GM21576 (cell line): ENCODE data around the gene ANKRD34A.
"Not testable (repeated sequence)": the region's sequence is repeated elsewhere in the genome, so short reads cannot be mapped to it uniquely, and the experiment has no call there.

ENCODE experiments used
- ATAC-seq: cut with Tn5 transposase; IDR thresholded peaks from one replicate; pipeline ENCODE4 v1.9.1; 2021; ENCODE audit warnings: mild to moderate bottlenecking, moderate library complexity; ENCODE audit not compliant: unreplicated experiment

The ANKRD34A gene

DNA sequence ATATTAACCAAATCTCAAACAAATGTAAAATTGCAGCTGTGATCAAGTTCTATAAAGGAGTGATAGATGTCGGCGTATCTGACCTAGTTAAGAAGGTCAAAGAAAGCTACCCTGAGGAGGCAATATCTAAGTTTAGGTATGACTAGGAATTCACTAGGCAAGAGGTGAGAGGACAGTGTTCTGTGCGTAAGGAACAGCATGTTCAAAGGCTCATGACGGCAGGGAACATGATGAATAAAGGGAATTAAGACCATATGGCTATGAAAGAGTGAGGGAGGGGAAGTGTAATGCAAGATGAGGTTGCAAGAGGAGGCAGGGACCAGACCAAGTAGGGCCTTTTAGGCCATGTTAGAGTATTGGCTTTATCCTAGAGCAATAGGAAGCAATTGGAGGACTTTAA lies 15.2 kb downstream of the ANKRD34A start:
- ATAC-seq = no peak

DNA sequence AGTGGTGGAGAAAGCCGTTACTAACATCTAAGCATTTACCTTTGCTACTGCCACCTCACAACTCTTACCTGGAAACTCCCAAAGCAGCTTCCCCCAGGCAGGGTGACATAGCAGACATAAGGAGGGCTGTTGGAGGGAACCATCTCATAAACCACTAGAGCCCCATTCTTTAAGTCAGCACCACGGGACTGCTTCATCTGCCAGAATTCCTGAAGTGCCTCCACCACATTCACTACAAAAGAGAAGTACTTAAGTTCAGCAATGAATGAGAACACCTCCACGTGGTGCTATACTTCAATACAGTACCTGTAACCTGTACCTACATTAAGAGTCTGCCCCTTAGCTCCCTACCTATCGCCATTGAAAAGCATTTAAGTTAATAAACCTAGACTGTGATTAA lies 16.8 kb downstream of the ANKRD34A start:
- ATAC-seq = no peak

GRCh38 chr1:145946477-145946986 lies 17.8 kb downstream of the ANKRD34A start:
- no peak for ATAC-seq

DNA sequence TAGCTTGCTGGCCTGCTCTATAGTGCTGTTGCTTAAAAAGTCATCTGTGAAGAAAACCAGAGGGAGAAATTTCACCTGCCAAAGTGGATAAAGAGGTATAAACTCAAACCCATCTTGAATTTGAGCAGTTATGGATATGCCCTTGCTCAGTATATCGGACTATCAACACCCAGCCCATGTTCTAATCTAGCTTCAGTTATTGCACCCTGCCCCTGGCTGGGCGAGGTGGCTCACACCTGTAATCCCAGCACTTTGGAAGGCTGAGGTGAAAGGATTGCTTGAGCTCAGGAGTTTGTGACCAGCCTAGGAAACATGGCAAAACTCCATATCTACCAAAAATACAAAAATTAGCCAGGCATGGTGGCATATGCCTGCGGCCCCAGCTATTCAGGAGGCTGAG lies 19.8 kb downstream of the ANKRD34A start:
- ATAC-seq = no peak

DNA sequence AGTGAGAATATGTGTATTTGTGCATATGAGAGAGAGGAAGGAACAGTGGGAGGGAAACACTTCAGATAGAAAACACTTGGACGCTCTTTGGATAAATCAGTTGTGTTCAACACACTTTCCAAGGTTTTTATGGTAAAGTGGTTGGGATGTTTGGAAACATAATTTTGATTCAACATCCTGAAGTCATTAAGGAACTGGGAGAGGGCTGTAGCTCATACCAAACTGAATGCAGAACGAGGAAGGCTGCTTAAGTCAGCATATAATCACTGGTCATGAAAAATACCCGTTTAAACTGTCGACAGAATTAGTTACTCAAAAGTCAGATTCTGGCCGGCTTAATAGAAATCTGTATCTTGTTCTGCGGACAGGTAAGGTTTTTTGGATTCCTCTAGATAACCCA lies 21.5 kb downstream of the ANKRD34A start:
- no peak for ATAC-seq

DNA sequence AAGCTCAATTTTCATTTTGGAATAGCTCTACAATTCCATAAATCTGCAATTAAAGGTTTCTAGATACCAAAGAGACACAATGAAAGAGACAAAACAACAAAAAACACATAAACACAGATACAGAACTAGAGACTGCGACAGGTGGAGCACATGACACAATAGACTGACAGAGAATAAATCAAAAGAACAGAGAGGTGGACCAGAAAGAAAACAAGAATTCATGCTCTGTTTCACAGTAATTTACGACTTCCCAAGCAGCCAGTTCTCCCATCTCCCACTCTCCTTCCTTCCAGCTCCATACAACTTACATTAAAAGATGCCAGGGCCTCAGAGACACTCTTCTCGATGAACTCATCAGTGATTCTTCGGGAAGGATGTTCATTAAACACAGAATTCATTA lies 22.0 kb downstream of the ANKRD34A start:
- no peak for ATAC-seq

GRCh38 chr1:145937436-145937835 lies 26.9 kb downstream of the ANKRD34A start:
- ATAC-seq = no peak

- no peak for ATAC-seq
Observed at GRCh38 chr1:145936247-145936646, 28.1 kb downstream of the ANKRD34A start.

GRCh38 chr1:145935708-145936107 lies 28.7 kb downstream of the ANKRD34A start:
- ATAC-seq = no peak

DNA sequence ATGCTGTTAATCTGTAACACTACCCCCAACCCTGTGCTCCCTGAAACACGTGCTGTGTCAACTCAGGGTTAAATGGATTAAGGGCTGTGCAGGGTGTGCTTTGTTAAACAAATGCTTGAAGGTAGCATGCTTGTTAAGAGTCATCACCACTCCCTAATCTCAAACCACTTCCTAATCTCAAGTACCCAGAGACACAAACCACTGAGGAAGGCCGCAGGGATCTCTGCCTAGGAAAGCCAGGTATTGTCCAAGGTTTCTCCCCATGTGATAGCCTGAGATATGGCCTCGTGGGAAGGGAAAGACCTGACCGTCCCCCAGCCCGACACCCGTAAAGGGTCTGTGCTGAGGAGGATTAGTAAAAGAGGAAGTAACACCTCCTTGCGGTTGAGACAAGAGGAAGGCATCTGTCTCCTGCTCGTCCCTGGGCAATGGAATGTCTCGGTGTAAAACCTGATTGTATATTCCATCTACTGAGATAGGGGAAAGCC lies 31.8 kb downstream of the ANKRD34A start:
- ATAC-seq = not testable (repeated sequence)

DNA sequence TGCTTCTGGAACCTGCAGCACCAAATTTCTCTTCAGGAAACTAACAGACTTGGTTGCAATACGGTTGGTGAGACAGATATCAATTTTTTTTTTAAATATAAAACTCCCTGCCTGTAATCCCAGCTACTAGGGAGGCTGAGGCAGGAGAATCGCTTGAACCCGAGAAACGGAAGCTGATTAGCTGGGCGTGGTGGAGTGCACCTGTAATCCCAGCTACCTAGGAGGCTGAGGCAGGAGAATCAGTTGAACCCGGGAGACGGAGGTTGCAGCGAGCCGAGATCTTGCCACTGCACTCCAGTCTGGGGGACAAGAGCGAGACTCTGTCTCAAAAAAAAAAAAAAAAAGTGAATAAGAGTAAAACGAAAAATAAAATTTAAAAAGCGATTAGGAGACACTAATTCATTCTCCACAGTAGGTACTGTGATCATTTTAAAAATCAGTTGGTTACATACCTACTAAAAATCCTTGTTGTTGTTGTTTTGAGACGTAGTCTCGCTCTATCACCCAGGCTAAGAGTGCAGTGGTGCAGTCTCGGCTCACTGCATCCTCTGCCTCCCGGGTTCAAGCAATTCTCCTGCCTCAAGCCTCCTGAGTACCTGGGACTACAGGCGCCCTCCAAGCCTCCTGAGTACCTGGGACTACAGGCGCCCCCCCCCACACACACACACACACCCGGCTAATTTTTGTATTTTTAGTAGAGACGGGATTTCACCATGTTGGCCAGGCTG lies 36.3 kb downstream of the ANKRD34A start:
- ATAC-seq = no peak

GRCh38 chr1:145927063-145927886 lies 37.1 kb downstream of the ANKRD34A start, which contains the start of gene RBM8A:
TSS of gene RBM8A (minus strand) at chr1:145927484. CDS start at chr1:145927426, 58 bp downstream.
- peak; percentile 98 for ATAC-seq

- peak; percentile 8 for ATAC-seq
Observed at GRCh38 chr1:145926686-145927062, 37.7 kb downstream of the ANKRD34A start.

GRCh38 chr1:145922266-145922665 lies 42.1 kb downstream of the ANKRD34A start:
- no peak for ATAC-seq

- not testable (repeated sequence) for ATAC-seq
Observed at GRCh38 chr1:145920297-145920696, 44.1 kb downstream of the ANKRD34A start.

- ATAC-seq = peak; percentile 77
Observed at GRCh38 chr1:145918992-145919939, 45.1 kb downstream of the ANKRD34A start.

DNA sequence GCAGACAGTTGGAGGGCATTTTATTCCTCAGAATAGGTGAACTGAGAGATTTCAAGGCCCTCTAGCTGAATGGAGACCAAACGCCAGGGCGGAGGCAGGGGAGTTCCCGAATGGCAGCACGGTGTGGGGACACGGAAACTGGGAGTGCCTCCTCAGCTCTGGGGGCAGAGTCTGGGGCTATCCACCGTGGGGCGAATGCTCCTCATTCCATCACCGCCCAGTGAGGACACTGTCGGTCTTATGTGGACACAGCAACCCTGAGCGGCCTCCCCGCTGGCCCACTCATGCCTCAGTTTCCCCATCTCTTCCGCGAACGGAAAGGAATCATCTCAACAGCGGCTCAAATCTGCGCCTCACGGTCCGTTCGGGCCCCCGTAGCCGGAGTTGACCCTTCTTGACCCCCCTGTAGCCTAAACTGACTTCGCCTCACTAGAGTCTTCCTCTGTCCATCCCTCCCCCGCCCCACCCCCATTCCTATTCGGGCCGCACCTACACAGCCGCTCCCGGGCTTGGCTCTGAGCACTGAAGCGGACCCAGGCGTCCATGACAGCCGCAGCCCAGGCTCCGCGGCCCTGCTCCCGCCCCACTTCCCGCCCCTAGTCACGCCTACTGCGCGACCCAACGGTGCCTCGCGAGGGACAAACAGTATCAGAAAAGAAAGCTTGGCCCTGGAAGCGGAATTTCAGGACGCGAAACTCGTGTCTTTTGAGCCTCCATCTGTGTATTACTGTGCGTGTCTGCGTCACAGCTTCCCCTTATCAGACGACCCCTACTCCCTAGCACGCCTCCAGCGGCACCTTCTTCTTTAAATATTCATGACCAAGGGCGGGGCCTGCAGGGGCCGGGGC lies 46.0 kb downstream of the ANKRD34A start, which contains the start of gene PEX11B:
TSS of gene PEX11B (minus strand) at position 574 of the 848 bp plus-strand sequence. CDS start at position 545, 29 bp downstream.
- ATAC-seq = peak; percentile 66

DNA sequence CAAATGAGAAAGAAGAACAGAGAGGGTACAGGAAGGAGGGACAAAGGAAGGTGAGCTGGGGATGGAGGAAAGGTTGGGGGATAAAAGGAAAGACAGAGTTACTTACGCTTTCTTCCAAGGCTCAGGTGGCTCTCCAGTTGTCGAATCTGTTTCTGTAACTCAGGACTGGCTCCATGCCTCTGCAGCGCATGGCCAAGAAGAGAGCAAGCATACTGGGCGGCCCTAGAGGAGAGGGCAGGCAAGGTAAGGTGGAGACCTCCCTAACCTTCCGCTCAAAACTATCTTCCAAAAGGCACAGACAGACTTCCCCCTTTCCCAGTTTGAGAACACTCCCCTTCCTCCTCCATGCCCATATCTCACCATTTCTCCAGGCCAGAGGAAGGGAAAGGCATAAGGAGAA lies 46.8 kb downstream of the ANKRD34A start:
- no peak for ATAC-seq

- no peak for ATAC-seq
Observed at GRCh38 chr1:145916745-145917144, 47.6 kb downstream of the ANKRD34A start.
